Measurements from ENCODE around the gene FBXO41.

Gene FBXO41

GRCh38 chr2:73284296-73285158 lies at the start of gene FBXO41:
Gene FBXO41, minus strand, starts transcription at chr2:73284478. Its CDS starts 14,848 bp downstream, at chr2:73269630.
- DNase-seq, result peak; percentile 30

DNA sequence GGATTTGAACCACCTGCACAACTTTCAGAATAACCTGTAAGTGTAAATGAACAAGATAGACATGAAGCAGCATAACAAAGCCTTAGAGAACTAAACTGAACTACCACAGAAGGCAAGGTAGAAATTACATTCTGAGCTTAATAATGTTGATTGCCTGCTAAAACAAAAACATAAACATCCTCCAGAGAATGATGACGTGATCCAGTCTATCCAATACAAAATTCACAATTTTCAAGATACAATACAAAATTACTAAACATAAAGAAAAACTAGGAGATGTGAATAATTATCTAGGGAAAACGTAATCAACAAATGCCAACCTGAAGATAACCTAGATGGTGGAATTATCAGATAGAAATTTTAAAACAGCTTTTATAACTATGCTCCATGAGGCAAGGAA lies 49.8 kb upstream of the FBXO41 start:
- no peak for DNase-seq

DNA sequence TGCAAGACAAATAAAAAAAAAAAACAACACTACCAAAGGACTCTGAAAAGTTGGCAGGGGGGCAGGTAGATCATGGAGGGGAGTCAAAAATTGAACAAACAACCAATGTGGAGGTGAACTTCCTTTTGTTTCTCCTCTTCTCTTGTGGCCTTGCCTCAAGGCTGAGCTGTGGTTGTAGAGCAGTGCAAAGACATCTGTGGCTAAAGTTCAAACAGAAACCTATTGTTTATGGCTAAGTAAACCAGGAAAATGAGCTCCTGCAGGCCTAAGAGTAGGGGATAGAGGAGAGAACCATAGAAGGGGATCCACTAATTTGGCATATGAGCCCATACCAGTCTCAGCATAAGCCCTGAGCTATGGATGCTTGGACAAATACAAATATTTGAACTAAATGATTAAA lies 49.3 kb upstream of the FBXO41 start:
- no peak for DNase-seq

- no peak for DNase-seq
These were observed 39.9 kb upstream of the FBXO41 start for GRCh38 chr2:73324126-73324725.

DNA sequence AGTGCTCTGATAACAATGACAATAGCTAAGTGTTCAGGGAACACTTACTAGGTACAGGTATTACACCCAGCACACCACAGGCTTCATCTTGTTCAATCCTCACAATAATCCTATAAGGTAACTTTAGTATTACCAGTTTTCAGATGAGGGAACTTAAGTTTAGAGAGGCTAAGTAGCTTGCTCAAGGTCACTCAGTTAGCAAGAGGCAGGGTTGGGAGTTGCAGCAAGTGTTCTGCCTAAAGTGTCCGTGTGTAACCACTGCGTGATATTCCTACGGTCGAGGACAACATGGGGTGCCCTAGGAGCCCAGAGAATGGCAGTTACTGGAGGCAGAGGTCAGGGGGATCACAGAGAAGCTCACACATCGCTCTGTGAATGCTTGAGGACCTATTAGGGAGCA lies 39.3 kb upstream of the FBXO41 start:
- no peak for DNase-seq

- no peak for DNase-seq
These were observed 30.2 kb upstream of the FBXO41 start for GRCh38 chr2:73314441-73314840.

DNA sequence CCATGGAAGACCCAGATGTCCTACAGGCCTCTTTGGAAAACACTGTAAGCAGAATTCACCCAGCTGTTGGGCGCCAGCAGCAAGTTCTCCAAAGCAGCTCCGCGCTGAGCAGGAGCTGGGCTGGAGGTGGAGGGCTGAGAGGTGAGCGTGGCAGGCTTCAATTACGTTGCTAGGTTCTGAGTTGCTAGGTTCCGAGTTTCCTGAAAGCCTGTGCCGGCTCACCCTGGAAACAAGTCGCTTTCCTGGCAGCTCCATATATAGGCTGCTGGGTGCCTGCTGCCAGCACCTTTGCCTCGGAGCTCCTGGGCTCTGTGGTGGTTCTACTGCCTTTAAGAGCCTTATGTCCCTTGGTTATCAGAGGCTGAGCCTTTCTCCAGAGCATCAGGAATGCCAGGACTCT lies 23.4 kb upstream of the FBXO41 start:
- DNase-seq, result peak; percentile 12

DNA sequence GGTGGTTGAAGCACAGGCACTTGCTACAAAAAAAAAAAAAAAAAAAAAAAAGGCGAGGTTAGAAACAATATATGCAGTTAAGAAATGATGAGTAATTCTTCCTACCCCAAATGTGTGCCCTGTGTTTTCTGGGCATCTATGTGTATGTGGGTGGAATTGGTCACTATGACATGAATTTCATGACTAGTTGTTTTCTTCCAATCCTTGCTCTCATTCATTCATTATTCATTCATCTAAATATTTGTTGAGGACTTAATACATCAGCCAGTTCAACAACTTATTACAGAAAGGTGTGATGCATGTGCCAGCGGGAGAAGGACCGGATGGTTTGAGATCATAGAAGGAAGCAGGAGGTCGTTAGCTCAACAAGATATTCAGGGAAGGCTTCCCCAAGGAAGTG lies 17.4 kb upstream of the FBXO41 start:
- no peak for DNase-seq

GRCh38 chr2:73300926-73301325 lies 16.6 kb upstream of the FBXO41 start:
- DNase-seq, result no peak

DNA sequence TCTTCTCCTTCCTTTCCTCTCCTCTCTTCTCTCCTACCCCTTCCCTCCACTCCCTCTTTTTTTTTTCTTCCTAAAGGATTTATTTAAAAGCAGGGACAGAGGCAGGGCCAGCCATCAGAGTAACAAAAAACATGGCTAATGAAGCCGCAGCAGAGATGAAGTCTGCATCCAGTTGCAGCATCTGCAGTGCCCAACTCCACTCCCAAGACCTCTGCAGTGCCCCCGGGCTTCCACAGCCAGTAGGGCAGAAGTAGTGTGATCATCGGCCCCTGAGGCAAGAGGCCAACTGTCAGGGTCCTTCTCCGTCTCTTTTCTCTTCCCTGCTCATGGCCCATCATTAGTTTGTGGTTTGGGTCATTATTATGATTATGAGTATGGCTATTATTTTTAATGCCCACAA lies 13.3 kb upstream of the FBXO41 start:
- DNase-seq, result no peak

DNA sequence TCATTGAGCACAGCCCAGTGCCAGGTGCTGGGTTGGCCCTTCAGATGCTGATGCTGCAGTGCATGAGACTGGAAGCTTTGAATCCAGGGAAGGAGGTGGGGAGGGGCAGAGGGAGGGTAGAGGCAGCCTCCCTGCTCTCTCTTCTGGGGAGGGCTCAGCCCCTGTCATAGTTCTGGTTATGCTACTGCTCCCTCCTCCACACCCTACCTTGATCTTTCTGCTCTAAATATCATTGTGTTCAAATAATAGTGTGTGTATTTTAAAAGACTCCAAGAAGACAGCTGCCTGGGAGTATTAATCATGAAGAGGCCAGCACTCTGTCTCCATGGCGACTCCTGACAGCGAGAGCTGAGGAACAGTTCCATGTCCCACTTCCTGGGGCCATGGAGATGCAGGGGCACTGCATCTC lies 12.9 kb upstream of the FBXO41 start:
- no peak for DNase-seq

DNA sequence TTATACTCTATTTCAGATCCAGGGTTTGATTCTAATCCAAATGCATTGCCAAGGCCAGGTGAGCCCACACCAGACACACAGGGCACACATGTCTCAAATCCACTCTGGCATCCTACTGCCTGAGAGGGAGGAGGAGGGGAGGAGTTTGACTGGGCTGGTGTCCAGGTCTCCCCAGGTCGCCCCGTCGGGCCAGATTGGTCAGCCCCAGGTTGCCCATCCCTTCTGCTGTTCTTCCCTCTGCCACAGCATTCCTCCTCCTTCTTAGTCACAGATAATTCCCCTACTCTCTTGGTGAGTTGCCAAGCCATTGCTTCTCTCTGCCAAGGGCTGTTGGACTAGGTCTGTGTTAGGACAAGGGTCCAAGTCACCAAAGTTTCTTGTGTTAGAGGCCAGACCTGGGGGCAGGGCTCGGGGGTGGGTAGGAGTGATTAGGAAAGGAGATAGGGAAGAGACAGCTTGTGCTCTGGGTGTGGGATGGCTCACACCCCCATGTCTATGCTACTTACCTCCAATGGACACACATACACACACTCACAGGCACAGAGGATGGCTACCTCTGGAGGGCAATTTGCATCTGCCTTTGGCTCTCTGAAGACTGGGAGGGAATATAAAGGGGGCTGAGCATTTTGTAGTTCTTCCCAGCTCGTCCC lies 11.6 kb upstream of the FBXO41 start:
- no peak for DNase-seq

- DNase-seq, result no peak
These were observed 10.0 kb upstream of the FBXO41 start for GRCh38 chr2:73294239-73294638.

GRCh38 chr2:73293534-73294171 lies 9.4 kb upstream of the FBXO41 start, which contains the start of gene EGR4:
Gene EGR4, minus strand, starts transcription at chr2:73293548. Its CDS starts 231 bp downstream, at chr2:73293317.
- no peak for DNase-seq

- no peak for DNase-seq
These were observed 8.7 kb upstream of the FBXO41 start for GRCh38 chr2:73292906-73293533.

DNA sequence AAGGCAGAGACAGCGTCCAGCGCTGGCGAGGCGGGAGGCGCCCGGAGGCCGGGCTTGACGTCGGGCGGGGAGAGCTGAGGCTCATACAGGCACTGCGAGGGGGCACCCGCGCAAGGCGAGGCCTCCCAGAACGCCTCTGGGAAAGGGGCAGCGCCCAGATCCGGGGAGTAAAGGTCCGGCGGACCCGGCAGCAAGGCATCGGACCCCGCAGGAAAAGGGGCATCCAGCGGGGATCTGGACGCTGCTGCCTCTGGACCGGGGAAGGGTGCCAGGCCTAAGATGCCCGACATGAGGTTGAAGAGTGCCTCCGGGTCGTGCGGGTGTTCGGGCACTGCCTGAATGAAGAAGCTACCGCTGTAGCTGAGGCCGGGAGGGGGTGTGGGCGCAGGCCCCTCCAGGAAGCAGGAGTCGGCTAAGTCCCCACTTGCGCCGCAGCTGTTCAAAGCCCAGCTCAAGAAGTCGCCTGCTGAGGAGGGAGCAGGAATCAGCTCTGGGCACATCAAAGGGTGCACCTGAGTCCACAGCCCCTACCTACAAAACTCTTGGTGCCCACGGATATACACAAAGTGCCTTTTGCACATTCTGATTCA lies 8.1 kb upstream of the FBXO41 start:
- DNase-seq, result no peak

- DNase-seq, result no peak
These were observed 7.4 kb upstream of the FBXO41 start for GRCh38 chr2:73291461-73292315.

DNA sequence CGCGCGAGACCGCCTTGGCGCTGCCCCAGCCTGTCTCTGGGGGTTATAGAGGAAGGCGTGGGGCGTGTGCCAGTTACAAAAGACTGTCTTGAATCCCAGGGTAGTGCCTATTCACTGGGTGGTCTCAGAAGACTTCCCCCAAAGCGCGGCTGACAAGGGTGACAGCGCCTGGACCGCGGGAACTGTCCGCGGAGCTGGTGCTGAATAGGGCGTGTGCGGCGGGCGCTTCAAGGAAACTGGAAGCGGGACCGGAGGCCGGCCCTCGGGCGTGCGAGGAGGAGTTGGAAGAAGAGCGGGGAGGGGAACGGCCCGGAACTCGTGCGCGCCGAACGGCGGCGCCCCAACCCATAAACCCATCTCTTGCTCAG lies 6.8 kb upstream of the FBXO41 start:
- DNase-seq, result no peak

- DNase-seq, result peak; percentile 40
These were observed 6.0 kb upstream of the FBXO41 start for GRCh38 chr2:73290049-73290839.

GRCh38 chr2:73289304-73289703 lies 5.0 kb upstream of the FBXO41 start:
- DNase-seq, result no peak

Measured in midbrain (tissue), 1 donor.